Erythroblast (primary cell): ENCODE measurements around the gene BBS5.

Source experiments
- GATA1 ChIP-seq: IDR thresholded peaks from 2 replicates; pipeline ENCODE4 v1.6.1; 2011; ENCODE audit warnings: low read depth, mild to moderate bottlenecking, control low read depth, low read length, moderate library complexity
- POLR2A ChIP-seq: IDR thresholded peaks from 2 replicates; pipeline ENCODE4 v1.6.1; 2011; ENCODE audit warnings: mild to moderate bottlenecking, low read length

DNA sequence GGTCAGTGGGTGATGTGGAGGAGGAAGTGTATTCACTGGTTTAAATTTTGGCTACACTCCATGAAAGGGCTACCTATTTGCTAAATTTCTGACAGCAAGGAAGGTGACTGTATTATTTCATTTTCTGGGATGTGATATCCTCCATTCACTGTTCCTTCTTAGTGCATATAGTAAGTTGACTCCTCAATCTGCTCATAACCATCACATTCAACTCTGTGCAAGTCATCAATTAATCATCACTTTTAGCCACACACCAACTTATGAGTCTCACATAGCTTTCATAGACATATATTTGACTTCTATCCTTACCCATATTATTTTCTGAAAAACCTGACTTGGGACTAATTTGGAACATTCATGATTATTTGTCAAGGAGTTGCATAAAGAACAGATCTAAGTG lies 47.2 kb downstream of the BBS5 start:
- TF ChIP-seq POLR2A (no peak), GATA1 (no peak)
